Fibroblast of peridontal ligament (primary cell): Measurements from ENCODE around the gene CD180.
A peak's percentile ranks its signal among the peaks of the same experiment; 100 is the strongest.

ENCODE experiments used
- DNase-seq: peaks from one replicate; pipeline ENCODE4 v3.0.0-alpha.2; 2010; ENCODE audit errors: extremely low read depth

Gene CD180

DNA sequence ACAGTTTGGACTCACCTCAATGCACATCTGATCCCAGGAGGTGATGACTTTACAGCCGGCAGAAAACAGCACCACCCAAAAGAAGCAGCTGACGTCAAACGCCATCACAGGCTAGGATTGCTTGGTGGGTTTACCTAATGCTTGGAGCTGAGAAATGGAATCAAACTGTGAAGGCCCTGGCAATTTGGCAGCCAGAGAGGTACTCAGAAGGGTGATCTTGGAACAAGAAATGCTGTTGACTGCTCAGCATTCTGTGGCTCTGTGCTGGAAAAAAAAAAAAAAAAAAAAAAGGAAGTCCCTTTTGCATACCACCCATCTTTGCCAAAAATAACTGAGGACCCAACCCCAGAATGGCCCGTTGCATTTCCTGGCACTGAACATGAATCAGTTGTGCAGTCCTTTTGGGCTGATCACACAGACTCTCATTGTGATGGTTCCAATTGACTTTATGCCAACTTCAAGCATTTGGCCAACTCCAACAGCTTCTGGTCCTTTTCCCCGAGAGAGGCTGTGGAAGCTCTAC is at the start of gene CD180:
Gene CD180, minus strand, starts transcription at position 263 of the 523 bp plus-strand sequence. Its CDS starts 158 bp downstream, at position 105.
- DNase-seq = no peak

DNA sequence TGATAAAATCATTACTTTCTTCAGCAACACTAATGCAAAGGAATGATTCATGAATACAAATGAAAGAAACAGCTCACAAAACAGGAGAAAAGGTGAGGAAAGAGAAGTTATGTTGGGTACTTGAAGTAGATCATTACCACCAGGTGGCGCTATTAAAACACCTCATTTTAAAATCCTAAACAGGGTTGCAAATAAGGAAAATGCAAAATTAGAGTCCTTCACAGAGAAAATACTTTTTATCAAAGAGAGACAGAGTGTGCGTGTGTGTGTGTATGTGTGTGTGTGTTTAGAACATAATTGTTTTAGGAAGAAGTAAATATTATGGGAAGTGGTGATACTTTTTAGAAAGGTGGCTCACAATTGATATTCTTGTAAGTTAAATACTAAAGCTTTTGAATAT is 49.5 kb upstream of the CD180 start:
- DNase-seq = peak; percentile 95

DNA sequence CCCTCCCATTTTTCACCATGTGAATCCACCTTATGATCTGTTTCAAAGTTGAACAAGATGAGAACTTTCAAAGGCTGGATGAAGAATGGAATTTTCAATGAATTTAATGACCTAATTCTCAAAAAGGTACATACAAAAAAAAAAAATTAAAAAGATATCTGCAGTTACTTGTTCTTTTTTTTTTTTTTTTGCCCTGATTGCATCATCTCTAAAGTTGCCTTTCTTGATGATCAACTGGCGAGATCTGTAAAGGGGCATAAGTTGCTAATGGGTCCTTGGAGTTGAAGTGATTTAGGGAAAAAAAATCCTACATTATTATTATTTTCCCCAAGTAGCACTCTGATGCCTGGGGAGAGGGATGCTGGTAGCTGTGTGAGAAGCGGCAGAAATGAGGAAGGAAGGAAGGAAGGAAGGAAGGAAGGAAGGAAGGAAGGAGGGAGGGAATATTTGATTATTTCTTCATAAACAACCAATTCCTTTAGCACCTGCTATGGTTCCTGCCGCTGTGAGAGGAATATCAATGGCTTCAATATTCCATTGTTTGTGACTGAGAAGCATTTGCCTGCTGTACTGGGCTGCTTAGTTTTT is 48.8 kb upstream of the CD180 start:
- DNase-seq = no peak

DNA sequence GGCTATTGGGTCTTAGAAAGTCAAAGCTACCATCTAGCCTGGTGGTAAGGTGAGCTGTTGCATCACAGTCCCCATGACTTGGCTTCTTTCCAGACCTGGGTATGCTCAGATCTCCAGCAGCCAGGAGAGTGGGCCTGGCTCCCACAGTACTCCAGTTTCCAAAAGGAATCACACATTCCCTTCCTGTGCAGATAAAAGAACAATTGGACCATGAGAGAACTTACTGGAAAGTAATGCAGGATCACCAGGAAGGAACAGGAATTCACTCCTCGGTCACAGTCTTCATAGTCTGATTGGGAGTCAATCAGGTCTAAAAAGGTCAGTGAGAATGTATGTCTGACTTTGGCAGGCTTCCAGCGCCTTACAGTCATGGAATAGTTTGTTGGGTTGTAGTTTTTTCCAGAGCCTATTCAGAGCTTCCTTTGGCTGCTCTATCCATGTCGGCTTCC is 47.8 kb upstream of the CD180 start:
- no peak for DNase-seq

DNA sequence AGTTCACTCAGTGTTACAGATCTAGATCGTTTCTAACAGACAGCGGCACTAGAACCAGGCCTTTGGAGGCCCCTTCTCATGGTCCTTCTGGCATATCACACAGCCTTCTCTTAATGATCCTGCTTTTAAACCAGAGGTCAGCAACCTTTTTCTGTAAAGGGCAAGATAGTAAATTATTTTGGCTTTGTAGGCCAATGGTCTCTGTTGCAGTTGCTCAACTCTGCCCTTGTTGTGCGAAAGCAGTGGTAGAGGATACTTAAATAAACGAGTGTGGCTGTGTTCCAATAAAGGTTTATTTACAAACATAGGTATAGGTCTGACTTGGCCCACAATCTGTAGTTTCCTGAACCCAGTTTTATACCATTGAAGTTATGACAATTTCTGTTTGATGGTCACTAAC is 47.3 kb upstream of the CD180 start:
- DNase-seq = no peak

DNA sequence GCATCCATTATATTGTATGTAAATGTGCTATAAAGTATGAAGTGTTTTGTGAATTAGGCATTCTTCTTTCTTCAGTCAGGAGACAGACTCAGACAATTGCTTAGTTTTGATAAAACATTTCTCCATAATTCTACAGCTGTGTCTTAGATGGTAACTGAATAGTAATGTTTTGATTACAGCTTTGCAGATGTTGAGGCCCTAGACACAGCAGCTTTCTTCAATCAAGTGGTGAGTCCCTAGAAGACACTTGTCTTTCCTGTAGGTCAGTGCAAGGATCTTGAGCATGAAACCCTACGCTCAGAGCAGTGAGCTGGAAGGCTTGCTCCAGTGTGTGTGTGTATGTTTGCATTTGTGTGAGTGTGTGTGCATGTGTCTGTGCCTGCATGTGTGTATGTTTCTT is 46.8 kb upstream of the CD180 start:
- peak; percentile 40 for DNase-seq

DNA sequence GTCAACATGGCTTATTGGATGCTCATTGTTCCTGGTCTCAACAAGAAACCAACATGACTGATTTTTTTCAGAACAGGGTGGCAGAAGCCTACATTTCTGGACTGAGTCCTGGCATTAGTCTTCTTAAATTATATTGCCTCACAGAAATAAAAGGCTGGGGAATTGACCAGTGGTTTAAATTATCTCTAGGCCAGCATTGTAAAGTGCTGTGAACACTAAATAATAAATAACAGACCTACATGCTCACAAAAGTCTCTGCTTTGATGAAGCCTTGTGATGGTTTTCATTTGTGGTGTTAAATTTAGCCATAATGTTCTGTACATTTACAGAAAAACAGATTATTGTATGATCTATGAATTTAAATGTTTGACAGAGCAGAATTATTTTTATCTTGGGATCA is 44.7 kb upstream of the CD180 start:
- no peak for DNase-seq

DNA sequence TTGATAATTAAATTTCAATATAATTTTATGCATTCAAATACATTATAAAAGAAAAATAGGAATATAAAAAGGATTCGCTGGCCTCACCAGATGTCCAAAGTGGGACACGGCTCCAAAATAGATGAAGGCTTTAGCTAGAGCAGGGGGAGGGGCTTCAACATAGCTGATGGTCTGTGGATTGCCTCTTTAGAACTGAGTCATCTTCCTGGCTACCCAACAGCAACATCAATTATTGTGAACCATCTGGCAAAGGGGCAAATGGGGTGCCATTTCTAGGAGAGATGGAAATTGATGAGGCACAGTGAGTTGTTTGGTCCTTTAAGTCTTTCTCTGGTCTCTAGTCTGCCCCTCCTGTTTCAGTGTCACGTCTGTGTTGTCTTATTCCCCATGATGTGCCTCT is 44.2 kb upstream of the CD180 start:
- DNase-seq = no peak

DNA sequence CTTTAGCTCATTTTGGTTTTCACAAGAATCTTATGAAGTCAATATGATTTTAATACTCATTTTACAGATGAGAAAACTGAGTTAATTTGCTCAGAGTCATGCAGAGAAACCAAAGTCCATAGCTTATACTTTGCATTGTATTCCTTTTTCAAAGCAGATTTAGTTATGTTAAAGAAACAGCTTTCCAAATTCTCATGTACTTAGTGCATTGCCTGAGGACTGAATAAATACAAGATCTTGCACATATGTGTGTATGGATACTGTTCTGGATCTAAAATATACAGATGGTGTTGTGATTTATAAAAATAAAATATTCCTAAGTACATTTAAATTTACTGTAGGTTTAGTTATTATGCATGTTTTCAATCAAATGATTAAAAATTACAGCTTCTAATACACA is 43.5 kb upstream of the CD180 start:
- no peak for DNase-seq

DNA sequence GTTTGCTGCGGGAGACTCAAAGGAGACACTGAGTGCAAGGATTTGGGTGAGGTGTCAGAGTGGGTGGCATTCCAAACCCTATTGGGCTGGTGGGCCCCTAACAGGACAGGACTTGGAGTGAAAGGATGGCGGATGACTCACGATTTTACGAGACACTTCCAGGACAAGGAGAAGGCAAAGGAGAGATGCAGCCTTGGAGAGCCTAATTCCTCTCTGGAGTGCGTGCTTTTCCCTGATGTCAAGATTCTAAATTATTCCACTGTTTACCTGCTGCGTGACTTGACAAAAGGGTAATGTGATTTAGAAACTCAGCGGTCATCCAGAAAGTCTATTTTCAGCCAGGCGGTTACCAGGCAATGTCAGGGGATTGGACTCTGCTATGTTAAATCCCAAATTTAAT is 41.6 kb upstream of the CD180 start:
- no peak for DNase-seq

DNA sequence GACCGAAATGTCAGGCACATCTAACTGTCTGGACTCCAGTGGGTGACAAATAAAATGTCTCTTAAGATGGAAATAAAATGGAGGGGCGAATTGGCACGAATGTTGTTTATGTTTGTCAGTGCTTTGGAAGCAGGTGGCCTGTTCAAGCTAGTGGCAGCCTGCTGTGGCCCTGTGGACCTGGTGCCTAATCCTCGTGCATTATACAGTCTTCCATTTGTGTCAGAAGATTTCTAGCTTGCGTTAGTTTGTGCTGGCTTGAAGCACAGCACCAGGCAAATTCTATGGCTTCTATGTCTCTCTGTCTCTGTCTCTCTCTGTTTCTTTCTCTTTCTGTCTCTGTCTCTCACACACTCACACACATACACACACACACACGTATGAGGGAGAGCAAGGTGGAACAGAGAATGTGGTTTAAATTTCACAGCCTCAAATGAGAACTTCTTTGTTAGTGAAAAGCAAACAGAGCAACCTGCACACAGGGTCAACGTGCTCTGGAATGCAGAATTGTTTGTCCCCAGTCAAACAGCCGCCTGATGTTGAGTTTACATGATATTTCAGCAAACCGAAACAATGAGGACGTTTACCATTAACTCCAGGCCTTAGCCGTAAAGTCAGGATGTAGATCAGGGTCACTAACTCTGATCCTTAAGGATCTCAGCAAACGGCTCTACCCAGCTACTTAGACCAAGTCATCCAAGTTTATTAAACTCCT is 39.0 kb upstream of the CD180 start:
- DNase-seq = no peak

DNA sequence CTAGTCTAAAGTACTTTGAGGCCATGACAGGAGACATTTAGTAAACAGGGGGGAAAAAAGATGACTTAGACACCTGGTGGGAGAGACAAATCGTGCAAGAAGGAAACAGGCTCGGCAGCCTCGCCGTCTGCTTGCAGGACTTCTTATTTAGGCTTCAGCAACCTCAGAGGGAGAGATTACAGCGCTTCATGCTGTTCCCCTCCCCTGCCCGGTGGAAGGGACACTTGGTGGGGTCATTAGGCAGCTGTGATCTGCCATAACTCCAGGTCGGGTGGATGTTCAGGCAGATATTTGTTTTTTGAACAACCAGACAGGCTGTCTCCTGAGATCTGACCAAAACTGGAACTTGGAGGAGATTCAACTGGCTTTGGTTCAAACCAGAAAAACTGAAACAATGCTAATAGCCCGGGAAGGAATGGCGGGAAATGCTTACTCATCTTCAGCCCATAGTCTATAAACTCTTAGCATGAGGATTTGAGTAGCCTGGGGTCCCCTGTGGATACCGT is 38.1 kb upstream of the CD180 start:
- peak; percentile 93 for DNase-seq

DNA sequence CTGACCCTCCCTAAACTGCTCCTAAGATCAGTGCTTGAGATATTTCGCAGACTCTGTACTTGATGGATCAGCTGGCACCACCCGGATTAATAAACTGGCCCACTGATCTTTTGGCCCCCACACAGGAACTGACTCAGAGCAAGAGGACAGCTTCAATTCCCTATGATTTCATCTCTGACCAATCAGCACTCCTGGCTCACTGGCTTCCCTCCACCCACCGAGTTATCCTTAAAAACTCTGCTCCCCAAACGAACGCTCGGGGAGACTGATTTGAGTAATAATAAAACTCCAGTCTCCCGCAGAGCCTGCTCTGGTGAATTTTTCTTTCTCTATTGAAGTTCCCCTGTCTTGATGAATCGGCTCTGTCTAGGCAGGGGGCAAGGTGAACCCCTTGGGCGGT is 36.5 kb upstream of the CD180 start:
- no peak for DNase-seq

DNA sequence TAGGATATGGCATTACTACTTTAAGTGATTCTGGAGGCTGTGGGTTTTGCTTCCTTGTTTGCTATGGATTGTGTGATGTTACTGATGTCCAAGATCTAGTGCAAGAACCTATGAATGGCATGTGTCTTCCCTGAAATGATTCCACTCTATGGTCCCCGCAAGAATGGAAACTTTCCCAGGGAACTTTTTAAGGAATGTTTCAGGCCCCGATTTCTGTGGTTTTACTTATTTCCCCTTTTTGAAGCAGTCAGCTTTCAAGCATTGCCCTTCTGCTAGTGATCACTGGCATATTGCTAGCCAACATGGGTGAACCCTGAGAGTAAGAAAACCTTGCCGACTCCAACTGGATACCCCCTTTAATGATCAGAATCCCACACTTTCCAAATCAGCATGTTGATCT is 26.6 kb upstream of the CD180 start:
- DNase-seq = no peak

DNA sequence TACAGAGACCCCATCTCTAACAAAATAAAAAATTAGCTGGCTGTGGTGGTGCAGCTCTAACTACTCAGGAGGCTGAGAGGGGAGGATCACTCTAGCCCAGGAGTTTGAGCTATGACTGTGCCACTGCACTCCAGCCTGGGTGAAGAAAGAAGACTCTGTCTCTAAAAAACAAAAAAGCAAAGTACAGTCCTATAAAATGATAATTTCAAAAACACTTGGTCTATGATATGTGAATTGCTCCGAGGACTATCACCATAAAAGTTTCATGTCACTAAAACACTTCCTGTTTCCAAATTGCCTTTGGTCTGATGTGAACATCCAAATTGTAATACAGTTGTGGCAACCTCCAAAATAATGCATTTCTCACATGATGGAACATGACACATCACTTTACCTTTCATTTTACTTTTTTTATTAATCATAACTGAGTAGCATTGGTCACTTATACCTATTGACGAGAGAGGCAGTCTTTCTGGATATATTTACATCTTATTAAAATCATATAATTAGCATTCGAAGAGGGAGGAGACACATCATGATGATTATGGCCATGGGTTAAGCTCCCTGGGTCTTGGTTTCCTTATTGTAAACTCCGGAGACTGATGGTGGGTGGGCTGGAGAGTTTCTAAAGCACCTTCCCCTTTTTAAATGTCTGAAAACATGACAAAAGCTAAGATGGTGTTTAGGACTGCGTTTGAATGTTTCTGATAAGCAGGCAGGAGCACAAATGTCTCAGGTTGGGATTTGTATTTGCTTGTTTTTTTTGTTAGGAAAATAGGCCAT is 25.8 kb upstream of the CD180 start:
- no peak for DNase-seq

DNA sequence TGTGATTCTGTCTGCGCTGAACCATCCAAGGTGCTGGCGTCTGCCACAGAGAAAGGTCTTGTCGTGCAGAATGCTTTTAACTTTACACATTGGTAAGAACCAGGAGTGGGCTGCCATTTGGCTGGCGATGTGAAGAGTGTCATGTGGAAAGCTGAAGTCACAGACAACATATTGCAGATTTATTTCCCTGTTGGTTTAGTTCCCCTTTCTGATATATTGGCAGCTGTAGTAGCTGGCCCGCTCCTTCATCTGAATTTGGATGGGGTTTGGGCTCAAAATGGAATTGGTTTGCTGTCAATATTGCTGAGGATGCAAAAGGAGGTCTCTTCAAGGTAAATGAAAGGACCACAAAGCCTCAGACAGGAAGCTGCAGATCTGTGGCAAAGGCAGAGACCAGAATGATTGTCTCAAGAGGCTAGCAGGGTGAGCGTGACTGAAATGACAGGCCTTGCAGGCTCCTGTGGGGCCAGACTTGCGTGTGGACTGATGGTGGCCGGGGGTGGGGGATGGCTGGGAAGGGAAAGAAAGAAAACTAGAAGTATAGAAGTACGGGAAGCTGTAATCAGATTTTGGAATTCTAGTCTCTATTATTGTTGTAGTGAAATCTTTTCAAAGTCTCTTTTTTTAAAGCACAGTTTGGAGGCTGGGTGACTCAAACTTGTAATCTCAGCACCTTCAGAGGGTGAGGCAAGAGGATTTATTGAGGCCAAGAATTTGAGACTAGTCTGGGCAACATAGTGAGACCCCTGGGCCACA is 25.1 kb upstream of the CD180 start:
- DNase-seq = no peak

DNA sequence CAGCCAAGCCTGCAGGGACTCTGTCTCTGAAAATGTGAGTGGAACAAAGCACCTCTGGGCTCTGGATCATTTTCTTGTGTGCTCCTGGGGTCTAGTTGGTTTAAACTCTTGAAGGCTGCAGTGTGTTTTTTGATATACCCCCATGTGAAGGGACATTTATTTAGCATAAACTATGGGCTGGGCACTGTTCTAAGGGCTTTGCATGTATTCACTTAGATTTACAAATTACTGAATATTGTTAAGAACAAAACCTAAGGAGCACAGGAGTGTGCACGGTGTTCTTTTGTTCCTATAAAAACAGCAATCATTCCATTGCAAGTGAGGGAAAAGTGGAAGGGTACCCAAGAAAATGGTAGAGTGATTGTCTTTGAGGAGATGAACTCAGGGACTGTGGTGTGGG is 20.0 kb upstream of the CD180 start:
- no peak for DNase-seq

DNA sequence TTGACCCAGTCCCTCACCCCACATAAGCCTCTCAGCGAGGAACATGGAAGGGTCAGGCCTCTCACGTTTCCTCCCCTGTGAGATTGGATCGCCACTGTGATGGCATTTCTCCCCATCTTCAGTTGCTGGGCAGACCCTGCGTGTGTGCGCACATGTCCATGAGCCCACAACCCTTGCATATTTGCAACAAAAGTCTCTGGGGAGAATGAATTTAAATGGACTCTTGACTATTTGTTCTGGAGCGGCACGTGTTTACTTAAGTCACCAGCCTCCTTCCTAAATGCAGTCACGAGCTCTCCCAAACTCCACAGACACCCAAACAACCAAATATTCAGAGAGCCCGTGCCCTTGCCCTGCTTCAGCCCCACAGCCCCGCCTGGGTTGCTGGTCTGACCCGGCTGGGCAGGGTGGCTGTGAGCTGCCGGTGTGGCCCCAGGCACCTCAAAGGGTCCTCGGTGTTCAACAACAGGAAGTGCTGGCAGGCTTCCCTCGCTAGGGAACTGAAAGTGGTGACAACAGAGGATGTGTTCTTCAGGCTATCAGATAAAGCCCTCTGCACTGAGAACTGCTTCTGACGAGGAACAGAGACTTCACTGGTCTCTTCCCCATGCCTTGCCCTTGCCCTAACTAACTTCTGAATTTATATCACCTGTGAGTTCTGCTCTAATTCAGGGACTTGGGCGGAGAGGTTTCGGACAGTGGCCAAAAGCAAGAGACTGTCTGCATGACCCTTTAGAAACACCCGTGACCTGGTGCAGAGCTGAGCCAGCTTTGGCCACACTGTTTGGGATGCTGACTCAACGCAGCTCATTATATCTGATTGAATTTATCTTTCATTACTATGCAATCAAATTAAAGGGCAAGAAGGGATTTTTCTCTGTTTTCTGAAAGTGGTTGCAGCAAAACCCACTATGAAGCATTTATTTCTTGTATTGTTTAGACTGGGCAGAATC is 19.2 kb upstream of the CD180 start:
- DNase-seq = peak; percentile 55

DNA sequence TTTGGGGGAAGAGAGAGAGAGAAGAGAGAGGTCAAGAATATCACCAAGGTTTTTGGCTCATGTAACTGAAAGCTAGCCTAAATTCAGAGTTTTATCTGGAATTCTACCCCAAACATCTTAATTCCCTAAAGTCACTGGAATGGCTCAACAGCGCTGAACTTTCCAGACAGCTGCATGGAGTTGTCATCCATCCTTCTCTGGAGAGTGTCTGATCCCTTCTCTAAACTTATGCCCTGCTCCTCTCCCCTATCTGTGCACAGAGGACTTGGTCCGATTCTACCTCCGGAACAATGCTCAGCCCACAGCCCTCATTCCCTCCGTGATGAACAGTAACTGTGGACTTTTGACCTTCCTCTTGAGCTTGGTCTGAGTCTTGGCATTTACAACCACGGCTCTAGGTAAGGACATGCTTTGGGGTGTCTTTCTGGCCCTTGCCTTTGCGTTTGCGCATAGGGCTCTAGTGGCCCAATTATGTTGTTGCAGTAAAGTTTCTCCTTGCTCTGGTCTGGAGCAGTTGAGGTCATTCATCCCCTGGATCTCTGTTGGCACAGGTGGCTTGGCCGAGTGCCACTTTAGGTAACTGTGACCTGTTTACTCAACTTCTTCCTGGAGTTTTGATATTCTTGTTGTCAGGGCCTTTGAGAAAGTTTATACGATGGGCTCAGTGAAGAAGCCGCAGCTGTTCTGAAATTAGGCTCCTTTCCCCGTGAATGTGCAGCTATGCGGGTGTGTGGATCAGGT is 18.3 kb upstream of the CD180 start:
- DNase-seq = no peak

DNA sequence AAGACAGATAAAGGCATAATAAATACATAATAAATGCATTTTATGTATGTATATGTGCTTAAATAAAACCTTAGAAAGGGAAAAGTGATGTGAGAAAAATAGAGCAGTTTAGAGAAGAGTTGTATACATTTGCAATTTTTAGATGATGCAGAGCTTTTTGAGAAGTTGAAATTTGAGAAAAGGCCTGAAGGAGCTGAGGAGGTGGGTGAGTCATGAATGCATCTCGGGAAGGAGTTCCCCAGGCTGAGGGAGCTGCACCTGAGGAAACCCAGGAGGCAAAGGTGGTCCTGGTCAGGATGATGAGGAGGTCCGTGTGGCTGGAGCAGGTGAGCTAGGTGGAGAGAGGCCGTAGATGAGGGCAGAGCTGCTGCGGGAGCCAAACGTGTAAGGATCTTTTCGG is 17.4 kb upstream of the CD180 start:
- peak; percentile 37 for DNase-seq
